Activated CD8-positive, alpha-beta memory T cell treated with anti-CD3 and anti-CD28 coated beads for 36 hours (primary cell): ENCODE measurements around the gene VEPH1. TPM values are rescaled to one million over a fixed set of nuclear protein-coding genes. Genes with fewer than 3 reads are reported as not detected.
"Not testable (repeated sequence)": the region's sequence is repeated elsewhere in the genome, so short reads cannot be mapped to it uniquely, and the experiment has no call there.

Experiments
- CTCF ChIA-PET: fragments of 350-600 bp; sonication (Branson Sonifier 250); formaldehyde crosslinking; loops from one replicate; lab custom pipeline; 2021; ENCODE audit warnings: antibody characterized with exemption; lab: Charles Lee
- POLR2A ChIA-PET: fragments of 350-600 bp; sonication (Branson Sonifier 250); formaldehyde crosslinking; loops from one replicate; lab custom pipeline; 2021; ENCODE audit warnings: antibody characterized with exemption; lab: Charles Lee
- total RNA-seq, 2 experiments: library from RNA; stranded (reverse); gene quantifications; one replicate each; pipeline ENCODE4 v1.2.3, GENCODE V29; 2021

Gene VEPH1
- total RNA-seq, 2 experiments from 2014 or later = not detected

DNA sequence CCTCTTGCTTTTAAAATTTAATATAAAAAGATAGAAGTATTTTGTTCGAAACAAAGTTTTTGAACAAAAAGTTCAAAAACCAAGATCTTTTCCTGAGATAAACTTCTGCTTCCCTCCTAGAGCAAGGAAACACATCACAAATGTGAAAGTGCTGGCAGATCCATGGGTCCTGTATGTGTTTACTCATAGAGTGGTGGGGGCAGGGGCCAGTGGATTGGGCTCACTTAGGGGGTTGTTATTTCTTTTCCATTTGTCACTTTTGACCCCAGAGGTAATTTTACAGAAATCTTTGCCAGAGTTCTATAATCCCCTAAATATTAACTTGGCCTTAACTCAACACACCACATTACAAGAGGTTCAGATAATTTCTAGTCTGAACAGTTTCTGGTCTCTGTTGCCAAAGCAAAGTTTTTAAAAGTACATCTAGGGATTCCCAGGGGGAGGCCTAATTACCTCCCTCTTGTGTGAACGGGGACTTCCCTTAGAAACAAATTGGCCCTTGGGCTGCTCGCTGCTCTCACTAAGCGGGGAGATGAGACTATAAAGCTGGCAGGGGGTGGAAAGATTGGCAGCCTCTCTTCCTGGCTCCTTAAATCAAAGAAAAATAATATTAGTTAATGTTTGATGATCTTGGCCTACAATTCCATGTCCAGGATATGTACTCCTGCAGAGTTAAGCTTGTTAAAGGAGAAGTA, 133.3 kb downstream of the VEPH1 start:
- POLR2A ChIA-PET = no interaction called here
- CTCF ChIA-PET = no interaction called here

DNA sequence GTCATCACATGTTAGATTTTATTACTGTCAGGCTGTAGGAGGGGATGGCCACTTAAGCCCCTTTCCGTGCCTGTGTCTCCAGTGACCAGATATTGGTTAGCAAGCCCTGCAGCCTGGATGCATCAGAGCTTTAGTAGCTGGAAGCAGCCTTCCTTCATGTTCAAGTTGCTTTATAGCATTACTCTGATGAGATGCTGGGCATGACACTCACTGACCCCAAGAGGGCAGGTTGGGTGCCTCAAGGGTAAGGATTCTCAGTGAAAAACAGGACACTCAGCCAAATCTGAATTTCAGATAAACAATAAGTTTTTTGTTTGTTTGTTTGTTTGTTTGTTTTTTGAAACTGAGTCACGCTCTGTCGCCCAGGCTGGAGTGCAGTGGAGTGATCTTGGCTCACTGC, 135.0 kb downstream of the VEPH1 start:
- CTCF ChIA-PET = no interaction called here
- POLR2A ChIA-PET = no interaction called here

DNA sequence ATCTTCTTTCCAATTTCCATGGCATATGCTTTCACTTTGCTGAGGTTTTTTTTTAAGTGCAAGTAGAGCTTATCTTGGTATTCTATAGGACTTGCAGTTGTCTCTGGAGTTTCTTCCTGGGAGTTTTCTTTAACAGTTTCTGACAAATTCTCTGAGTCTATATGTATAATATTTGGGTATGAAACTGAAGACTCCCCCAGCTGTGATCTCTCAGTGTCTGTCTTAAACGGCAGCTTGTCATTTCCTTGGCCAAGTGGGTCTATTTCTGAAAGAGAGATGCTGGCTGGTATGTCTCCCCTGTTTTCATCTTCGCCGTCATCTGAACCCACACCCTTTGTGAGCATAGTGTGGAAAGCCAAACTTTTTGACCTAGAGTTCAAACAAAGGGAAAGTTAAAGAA, 139.8 kb downstream of the VEPH1 start:
- CTCF ChIA-PET = no interaction called here
- POLR2A ChIA-PET = no interaction called here

DNA sequence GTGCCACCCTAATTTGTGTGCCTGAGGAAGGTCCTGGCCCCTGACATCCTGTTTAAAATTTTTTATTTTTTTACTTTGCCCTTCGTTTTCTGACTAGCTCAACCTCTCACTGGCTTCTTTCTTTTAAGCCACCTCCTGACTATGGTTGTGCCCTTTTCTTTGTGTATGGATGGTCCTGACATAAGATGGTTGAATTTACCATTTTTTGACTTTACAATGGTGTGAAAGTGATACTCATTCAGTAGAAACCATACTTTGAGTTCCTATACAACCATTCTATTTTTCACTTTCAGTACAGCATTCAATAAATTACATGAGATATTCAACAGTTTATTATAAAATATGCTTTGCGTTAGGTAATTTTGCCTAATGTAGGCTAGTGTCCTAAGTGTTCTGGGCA, 140.9 kb downstream of the VEPH1 start:
- CTCF ChIA-PET = no interaction called here
- POLR2A ChIA-PET = no interaction called here

DNA sequence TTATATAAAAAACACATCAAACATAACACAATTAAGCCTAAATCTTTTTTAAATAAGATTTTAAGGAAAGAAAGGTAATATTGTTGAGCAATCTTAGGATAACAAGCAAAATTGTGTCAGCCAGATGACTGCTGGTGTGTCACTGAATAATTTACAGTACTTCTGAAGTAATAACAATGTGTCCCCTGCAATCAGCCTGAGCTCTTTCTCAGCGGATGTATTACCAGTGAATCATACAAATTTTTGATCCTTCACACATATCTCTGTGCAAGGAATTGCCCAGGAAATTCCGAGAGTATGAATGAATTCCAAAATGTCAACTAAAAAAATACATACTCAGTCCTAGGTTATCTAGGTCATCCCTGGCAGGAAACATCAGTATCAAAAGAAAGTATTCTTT, 143.2 kb downstream of the VEPH1 start:
- POLR2A ChIA-PET = no interaction called here
- CTCF ChIA-PET = no interaction called here

- ChIA-PET POLR2A (no interaction called here), CTCF (no interaction called here)
These were observed 146.7 kb downstream of the VEPH1 start for GRCh38 chr3:157356541-157356940.

GRCh38 chr3:157355276-157355675, 147.9 kb downstream of the VEPH1 start:
- CTCF ChIA-PET = no interaction called here
- POLR2A ChIA-PET = no interaction called here

DNA sequence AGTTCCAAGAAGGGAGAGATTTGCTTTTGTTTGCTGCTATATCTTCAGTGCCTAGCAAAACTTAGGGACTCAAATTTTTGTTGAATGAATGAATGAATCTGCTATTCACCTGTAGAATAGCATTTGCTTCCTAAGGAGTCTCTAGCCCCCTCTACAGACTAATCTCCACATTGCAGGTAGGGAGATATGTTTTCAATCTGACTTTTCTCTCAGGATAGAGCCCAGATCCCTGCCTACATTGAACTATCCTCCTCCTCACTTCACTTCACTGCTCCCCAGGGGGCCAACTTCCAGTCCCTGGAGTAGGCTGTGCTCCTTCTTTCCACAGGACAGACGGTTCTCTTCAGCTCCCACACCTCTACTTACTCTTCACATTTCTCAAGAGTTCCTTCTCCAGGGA, 148.5 kb downstream of the VEPH1 start:
- ChIA-PET CTCF (no interaction called here), POLR2A (no interaction called here)

GRCh38 chr3:157354254-157354653, 149.0 kb downstream of the VEPH1 start:
- ChIA-PET CTCF (no interaction called here), POLR2A (interaction anchor here (0.6 kb wide), 1 partner anchor 264 kb away, joined by 3 read pairs; no protein-coding TSS in a partner anchor)

DNA sequence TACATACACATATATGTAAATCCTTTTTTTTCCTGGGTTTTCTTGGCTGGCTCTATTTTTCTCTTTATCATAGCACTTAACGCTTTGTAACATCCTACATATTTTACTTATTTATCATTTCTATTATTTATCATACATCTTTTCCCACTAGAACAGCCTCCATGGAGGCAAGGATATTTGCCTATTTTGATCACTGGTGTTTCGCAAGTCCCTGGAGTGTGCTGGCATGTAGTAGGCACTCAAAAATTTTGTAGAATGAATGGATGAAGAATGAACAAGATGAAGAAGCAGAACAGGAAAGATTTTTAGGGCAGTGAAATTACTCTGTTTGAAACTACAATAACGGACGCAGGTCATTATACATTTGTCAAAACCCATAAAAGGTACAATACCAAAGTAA, 149.6 kb downstream of the VEPH1 start:
- CTCF ChIA-PET = no interaction called here
- POLR2A ChIA-PET = interaction anchor here (0.6 kb wide), 1 partner anchor 264 kb away, joined by 3 read pairs; no protein-coding TSS in a partner anchor

DNA sequence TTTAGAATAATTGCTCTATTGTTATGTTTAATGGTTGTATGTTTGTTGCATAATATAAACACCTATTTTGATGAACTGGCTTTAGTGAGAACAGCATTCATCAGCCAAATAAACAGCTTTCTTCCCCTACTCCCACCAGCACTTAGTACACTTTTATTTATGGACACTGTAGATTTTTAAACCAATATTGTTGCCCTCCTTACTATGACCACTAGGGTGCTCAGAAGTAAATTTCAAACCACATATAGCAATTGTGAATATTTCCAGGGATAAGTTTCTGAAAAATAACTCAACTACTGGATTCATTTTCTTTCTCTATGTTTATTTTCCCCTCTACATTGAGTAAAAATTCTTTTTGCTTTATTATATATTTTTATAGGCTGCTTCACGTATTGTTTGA, 151.2 kb downstream of the VEPH1 start:
- ChIA-PET CTCF (no interaction called here), POLR2A (no interaction called here)

DNA sequence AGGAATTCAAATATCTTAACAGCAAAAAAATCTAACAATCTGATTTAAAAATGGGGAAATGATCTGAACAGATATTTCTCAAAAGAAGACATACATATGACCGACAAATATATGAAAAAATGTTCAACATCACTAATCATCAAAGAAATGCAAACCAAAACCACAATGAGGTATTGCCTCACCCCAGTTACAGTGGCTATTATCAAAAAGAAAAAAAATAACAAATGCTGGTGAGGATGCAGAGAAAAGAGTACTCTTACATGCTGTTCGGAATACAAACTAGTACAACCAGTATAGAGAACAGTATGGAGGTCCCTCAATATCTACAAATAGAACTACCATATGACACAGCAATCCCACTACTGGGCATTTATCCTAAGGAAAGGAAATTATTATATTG, 152.6 kb downstream of the VEPH1 start:
- POLR2A ChIA-PET, CTCF ChIA-PET: not testable (repeated sequence)

DNA sequence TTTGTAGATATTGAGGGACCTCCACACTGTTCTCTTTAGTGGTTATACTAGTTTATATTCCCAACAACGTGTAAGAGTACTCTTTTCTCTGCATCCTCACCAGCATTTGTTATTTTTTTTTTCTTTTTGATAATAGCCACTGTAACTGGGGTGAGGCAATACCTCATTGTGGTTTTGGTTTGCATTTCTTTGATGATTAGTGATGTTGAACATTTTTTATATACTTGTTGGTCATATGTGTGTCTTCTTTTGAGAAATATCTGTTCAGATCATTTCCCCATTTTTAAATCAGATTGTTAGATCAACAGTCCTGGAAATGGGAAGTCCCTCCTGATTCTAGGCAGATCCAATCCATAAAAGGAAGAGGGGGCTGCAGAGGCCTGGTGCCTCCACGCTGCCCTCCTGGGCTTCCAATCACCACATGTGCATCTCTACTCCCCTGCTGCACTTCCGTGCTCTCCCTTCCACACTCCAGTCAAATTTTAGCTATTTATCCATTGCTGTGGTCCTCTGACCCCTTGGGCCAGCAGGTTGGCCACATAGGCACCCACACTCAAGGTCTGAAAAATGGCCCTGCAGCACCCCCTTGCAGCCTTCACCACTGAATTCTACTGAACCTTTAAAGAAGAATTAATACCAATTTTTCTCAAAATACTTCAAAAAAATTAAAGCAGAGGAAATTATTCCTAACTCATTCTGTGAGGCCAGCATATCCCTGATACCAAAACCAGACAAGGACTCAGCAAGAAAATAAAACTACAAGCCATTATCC, 154.7 kb downstream of the VEPH1 start:
- POLR2A ChIA-PET = interaction anchor here (0.6 kb wide), 1 partner anchor 39 kb away, joined by 3 read pairs; no protein-coding TSS in a partner anchor
- CTCF ChIA-PET = not testable (repeated sequence)

DNA sequence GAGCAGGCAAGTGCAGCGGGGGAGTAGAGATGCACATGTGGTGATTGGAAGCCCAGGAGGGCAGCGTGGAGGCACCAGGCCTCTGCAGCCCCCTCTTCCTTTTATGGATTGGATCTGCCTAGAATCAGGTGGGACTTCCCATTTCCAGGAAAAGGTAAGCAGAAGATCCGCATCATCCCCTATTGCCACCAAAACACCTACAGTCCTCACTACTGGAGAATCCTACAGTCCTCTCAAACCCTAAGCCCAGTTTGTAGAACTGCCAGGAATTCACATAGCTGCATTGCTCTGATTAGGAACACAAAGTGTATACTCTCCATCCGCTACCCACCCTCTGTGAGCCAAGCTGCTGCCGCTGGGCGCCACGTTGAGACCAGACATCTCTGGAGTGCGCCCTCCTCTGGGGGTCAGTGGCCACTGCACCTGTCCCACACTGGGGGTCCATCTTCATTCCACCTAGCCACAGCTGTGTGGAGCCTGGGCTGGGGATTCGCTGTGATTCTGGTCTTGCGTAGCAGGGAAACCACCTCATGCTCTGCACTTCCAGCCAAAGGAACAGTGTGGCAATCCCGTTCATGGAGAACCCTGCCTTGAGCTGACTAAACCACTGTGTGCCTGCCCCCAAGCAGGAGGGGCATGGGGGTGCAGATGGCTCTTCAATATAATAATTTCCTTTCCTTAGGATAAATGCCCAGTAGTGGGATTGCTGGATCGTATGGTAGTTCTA, 155.5 kb downstream of the VEPH1 start:
- ChIA-PET POLR2A (interaction anchor here (0.6 kb wide), 1 partner anchor 39 kb away, joined by 3 read pairs; no protein-coding TSS in a partner anchor), CTCF (no interaction called here)

GRCh38 chr3:157336252-157337009, 166.8 kb downstream of the VEPH1 start:
- ChIA-PET CTCF (no interaction called here), POLR2A (no interaction called here)

DNA sequence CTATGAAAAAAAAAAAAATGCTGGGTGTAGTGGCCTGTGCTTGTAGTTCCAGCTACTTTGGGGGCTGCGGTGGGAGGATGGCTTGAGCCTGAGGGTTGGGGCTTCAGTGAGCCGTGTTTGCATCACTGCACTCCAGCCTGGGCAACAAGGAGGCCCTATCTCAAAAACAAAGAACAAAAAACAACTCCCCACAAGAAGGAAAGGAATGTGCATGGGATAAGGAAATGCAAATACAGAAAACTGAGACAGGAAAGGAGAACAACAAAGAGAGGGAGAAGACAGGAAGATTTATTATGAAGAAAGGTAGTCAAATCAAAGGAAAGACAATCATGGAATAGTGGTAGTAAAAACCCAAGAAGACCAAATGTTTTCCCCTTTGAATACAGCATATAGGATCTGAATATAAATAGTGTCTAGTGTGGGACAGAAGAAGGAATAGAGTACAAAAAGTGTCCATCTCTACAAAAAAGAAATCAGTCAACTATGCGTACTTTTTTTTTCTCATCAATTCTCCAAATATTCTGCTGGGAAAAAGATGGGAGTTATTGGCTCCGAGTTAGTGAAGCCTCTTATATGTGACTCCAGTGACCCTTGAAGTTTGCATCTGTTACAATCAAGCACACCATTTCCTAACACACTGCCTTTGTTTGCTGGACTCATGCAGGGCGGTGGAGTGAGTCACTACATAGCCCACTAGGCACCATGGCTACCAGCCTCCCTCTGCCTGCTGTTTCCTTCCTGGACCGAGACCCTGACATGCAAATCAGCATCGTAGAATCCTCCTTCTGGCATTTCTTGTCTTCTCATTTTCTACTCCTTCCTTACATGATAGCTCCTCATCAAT, 167.8 kb downstream of the VEPH1 start:
- CTCF ChIA-PET = no interaction called here

GRCh38 chr3:157333551-157333991, 169.6 kb downstream of the VEPH1 start:
- CTCF ChIA-PET = no interaction called here
- POLR2A ChIA-PET = no interaction called here

More for the DNA sequence above, 167.8 kb downstream of the VEPH1 start:
- POLR2A ChIA-PET = no interaction called here

DNA sequence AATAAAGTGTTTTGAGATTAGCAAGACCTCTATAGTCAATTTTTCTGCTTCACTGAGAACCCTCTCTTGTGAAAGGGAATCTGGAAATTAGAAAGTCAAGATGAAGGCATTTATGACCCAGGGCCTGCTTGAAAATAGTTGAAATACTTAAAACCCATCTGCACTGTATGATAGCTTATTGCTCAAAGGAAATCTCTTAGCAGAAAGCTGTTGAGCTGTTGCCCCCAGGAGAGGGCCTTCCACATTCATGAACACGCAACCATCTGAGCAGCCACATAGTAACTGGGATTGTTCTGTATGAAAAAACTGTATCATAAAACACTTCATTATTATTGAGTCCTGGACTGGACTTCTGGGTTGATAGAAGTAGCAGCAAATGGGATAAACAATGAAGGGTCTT, 173.0 kb downstream of the VEPH1 start:
- ChIA-PET CTCF (no interaction called here), POLR2A (no interaction called here)

GRCh38 chr3:157329551-157329950, 173.7 kb downstream of the VEPH1 start:
- ChIA-PET POLR2A (no interaction called here), CTCF (no interaction called here)
